Activated T-helper 1 cell treated with anti-CD3 and anti-CD28 coated beads, Interleukin-12 subunit alpha, Interleukin-12 subunit beta, Interleukin-2, Interleukin-4 antibody, amounts not matched to agents 30 ng/mL and 10 ng/mL and 1 ng/mL, durations not matched to agents 14 hours and 24 hours and 36 hours (primary cell): Measurements from ENCODE around the gene NAV2. TPM values are rescaled to one million over a fixed set of nuclear protein-coding genes. Genes with fewer than 3 reads are reported as not detected.
"Not testable (repeated sequence)": the region's sequence is repeated elsewhere in the genome, so short reads cannot be mapped to it uniquely, and the experiment has no call there.

Experiments used
- DNase-seq: peaks from one replicate; pipeline ENCODE4 v3.0.0; 2021; ENCODE audit warnings: low spot score
- H3K27ac Mint-ChIP-seq: one replicate; pipeline ENCODE4 v1.8.0; 2021; ENCODE audit warnings: mild to moderate bottlenecking, mixed read lengths
- H3K27me3 Mint-ChIP-seq: one replicate; pipeline ENCODE4 v1.8.0; 2022; ENCODE audit warnings: mild to moderate bottlenecking, moderate library complexity, mixed read lengths; ENCODE audit not compliant: insufficient read depth
- H3K36me3 Mint-ChIP-seq: one replicate; pipeline ENCODE4 v1.8.0; 2021; ENCODE audit warnings: low read depth, mixed read lengths
- H3K4me1 Mint-ChIP-seq: one replicate; pipeline ENCODE4 v1.8.0; 2021; ENCODE audit warnings: low read depth, mixed read lengths
- H3K4me3 Mint-ChIP-seq: one replicate; pipeline ENCODE4 v1.8.0; 2021; ENCODE audit warnings: mild to moderate bottlenecking, moderate library complexity, mixed read lengths
- H3K9me3 Mint-ChIP-seq: one replicate; pipeline ENCODE4 v1.8.0; 2021; ENCODE audit warnings: mixed read lengths
- intact Hi-C: fragments of 100-400 bp; cut with micrococcal nuclease; formaldehyde crosslinking; loops from one replicate; pipeline ENCODE4 v1.15.1; 2024
- total RNA-seq: library from RNA; stranded (reverse); gene quantifications from 2 replicates; pipeline ENCODE4 v1.2.3, GENCODE V29; 2022

NAV2 gene
- total RNA-seq, 1 donor from 2014 or later: 0.34 TPM

- DNase-seq: no peak
- no peak overlapping the region for H3K27ac Mint-ChIP-seq
- no peak overlapping the region for H3K4me3 Mint-ChIP-seq
- no peaks in the 10 kb centered on the region for H3K4me1 Mint-ChIP-seq
- H3K27me3 Mint-ChIP-seq: peaks cover 14% of the 10 kb centered on the region
- no peaks in the 10 kb centered on the region for H3K9me3 Mint-ChIP-seq
- intact Hi-C loops: no loop called here
- no peaks in the 10 kb centered on the region for H3K36me3 Mint-ChIP-seq
Measured at GRCh38 chr11:20070459-20070858, 357.8 kb downstream of the NAV2 start.

DNA sequence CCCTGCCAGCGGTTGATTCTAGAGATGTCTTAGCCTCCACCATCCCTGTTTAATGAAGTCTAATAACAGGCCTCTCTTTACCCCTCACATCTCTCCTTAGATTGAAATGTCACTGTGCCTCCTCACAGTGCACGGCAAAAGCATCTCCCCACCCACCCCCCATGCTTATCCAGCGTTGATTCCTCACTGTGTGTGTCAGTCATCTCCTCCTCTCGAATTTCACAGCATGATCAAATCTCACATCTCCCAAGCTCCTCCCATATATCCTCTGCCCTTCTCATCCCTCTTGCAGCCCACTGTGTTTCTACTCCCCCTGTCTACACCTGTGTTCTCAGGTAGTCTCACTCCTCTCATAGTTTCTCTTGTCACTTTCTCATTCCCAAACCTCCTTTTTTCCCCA, 363.0 kb downstream of the NAV2 start:
- no peak overlapping the region for H3K27ac Mint-ChIP-seq
- intact Hi-C loops: no loop called here
- DNase-seq: no peak
- no peaks in the 10 kb centered on the region for H3K4me1 Mint-ChIP-seq
- no peaks in the 10 kb centered on the region for H3K36me3 Mint-ChIP-seq
- H3K4me3 Mint-ChIP-seq: no peak overlapping the region
- H3K27me3 Mint-ChIP-seq: peaks cover 18% of the 10 kb centered on the region
- H3K9me3 Mint-ChIP-seq: no peaks in the 10 kb centered on the region

DNA sequence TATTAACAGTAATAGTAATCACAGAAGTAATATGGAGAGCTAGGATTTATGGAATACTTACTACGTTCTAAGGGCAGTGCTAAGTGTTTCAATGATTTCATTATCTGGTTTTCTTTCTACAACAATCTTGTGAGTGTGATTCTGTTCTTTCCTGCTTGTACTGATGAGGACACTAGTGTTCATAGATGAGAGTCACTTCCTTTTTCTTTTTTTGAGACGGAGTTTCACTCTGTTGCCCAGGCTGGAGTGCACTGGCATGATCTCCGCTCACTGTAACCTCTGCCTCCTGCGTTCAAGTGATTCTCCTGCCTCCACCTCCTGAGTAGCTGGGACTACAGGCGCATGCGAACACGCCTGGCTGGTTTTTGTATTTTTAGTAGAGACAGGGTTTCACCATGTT, 366.2 kb downstream of the NAV2 start:
- no peaks in the 10 kb centered on the region for H3K9me3 Mint-ChIP-seq
- H3K4me1 Mint-ChIP-seq: peaks cover 7% of the 10 kb centered on the region
- H3K36me3 Mint-ChIP-seq: no peaks in the 10 kb centered on the region
- no peak for DNase-seq
- H3K4me3 Mint-ChIP-seq: no peak overlapping the region
- intact Hi-C loops: no loop called here
- H3K27ac Mint-ChIP-seq: no peak overlapping the region
- peaks cover 14% of the 10 kb centered on the region for H3K27me3 Mint-ChIP-seq

DNA sequence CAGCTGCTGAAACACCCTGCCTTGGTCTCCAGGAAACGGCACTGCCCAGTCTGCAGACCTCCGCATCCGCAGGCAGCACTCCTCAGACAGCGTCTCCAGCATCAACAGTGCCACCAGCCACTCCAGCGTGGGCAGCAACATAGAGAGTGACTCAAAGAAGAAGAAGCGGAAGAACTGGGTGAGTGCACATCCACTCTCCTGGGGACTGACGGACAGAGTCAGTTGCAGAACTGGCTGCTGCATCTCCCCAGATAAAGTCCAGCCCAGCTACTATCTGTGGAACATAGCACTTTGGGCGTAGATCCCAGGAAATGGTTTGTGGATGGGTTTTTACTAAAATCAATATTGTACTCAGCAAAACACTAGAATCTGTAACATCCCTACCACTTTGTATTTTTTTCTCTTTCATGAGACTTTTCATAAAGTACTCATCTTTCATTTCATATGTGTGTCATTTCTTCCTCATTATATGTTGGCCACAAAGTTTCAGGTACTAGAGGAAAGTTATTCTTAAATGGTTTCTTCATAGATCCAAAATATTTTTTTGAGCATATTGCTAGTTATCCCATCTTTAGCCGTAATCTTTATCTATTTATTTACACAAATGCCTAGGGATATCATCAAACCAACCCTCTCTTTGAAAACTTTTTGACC, 367.5 kb downstream of the NAV2 start:
- Mint-ChIP-seq H3K27ac (no peak overlapping the region), H3K36me3 (no peaks in the 10 kb centered on the region), H3K9me3 (no peaks in the 10 kb centered on the region), H3K4me1 (peaks cover 13% of the 10 kb centered on the region), H3K4me3 (no peak overlapping the region), H3K27me3 (peaks cover 10% of the 10 kb centered on the region)
- no peak for DNase-seq
- intact Hi-C loops: no loop called here

DNA sequence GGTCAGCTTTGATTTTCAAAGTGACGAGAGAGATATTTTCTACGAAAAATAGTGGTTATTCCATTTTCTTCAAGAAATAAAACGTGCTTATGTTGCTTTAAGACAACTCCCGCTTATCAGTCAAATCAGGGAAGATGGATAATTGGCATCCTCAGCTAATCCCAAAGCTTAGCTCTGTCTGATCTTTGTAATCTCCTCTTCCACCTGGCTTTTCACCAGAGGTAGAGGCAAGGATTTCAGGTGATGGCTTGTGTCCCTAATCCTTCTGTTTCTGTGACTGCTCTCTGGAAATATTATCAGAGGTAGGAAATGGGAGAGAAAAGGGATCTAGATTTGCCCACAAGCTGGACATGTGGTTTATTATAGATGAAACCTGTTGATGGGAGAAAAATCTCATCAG, 368.7 kb downstream of the NAV2 start:
- H3K27me3 Mint-ChIP-seq: peaks cover 10% of the 10 kb centered on the region
- DNase-seq: no peak
- H3K27ac Mint-ChIP-seq: no peak overlapping the region
- no peak overlapping the region for H3K4me3 Mint-ChIP-seq
- no peaks in the 10 kb centered on the region for H3K36me3 Mint-ChIP-seq
- H3K9me3 Mint-ChIP-seq: no peaks in the 10 kb centered on the region
- peaks cover 13% of the 10 kb centered on the region for H3K4me1 Mint-ChIP-seq
- intact Hi-C loops: no loop called here

- H3K27ac Mint-ChIP-seq, H3K9me3 Mint-ChIP-seq, DNase-seq, H3K36me3 Mint-ChIP-seq, intact Hi-C loops, H3K27me3 Mint-ChIP-seq, H3K4me3 Mint-ChIP-seq: not testable (repeated sequence)
- H3K4me1 Mint-ChIP-seq: peaks cover 17% of the 10 kb centered on the region
Measured at GRCh38 chr11:20083877-20084276, 371.2 kb downstream of the NAV2 start.

- intact Hi-C loops: no loop called here
- H3K4me3 Mint-ChIP-seq: no peak overlapping the region
- peaks cover 7% of the 10 kb centered on the region for H3K27me3 Mint-ChIP-seq
- DNase-seq: no peak
- H3K4me1 Mint-ChIP-seq: peaks cover 21% of the 10 kb centered on the region
- H3K27ac Mint-ChIP-seq: no peak overlapping the region
- no peaks in the 10 kb centered on the region for H3K9me3 Mint-ChIP-seq
- H3K36me3 Mint-ChIP-seq: no peaks in the 10 kb centered on the region
Measured at GRCh38 chr11:20084921-20085814, 372.5 kb downstream of the NAV2 start.

GRCh38 chr11:20085918-20086317, 373.3 kb downstream of the NAV2 start:
- no peaks in the 10 kb centered on the region for H3K36me3 Mint-ChIP-seq
- intact Hi-C loops: no loop called here
- no peaks in the 10 kb centered on the region for H3K9me3 Mint-ChIP-seq
- peaks cover 8% of the 10 kb centered on the region for H3K27me3 Mint-ChIP-seq
- H3K4me1 Mint-ChIP-seq: peaks cover 21% of the 10 kb centered on the region
- no peak for DNase-seq
- no peak overlapping the region for H3K4me3 Mint-ChIP-seq
- H3K27ac Mint-ChIP-seq: no peak overlapping the region

DNA sequence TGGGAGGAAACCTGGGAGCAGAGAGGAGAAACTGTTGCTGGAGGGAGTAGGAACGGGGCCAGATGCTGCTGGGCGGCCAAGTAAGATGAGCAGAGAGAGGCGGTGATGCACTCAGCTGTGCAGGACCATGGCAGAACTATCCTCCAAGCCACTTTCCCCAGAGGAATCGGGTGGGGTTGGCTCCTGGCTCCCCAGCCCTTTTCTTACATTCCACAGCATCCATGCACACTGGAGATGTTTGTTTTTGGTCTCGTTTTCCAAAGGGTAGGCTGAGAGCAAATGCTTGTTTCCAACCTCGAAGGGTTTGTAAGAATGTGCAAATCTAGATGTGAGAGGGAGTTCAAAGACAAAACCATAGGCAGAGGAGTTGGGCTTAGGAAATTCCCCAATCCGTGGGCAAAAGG, 374.5 kb downstream of the NAV2 start:
- intact Hi-C loops: no loop called here
- H3K4me3 Mint-ChIP-seq: no peak overlapping the region
- no peaks in the 10 kb centered on the region for H3K9me3 Mint-ChIP-seq
- no peak for DNase-seq
- H3K4me1 Mint-ChIP-seq: peaks cover 21% of the 10 kb centered on the region
- H3K27ac Mint-ChIP-seq: no peak overlapping the region
- H3K27me3 Mint-ChIP-seq: peaks cover 5% of the 10 kb centered on the region
- H3K36me3 Mint-ChIP-seq: no peaks in the 10 kb centered on the region

DNA sequence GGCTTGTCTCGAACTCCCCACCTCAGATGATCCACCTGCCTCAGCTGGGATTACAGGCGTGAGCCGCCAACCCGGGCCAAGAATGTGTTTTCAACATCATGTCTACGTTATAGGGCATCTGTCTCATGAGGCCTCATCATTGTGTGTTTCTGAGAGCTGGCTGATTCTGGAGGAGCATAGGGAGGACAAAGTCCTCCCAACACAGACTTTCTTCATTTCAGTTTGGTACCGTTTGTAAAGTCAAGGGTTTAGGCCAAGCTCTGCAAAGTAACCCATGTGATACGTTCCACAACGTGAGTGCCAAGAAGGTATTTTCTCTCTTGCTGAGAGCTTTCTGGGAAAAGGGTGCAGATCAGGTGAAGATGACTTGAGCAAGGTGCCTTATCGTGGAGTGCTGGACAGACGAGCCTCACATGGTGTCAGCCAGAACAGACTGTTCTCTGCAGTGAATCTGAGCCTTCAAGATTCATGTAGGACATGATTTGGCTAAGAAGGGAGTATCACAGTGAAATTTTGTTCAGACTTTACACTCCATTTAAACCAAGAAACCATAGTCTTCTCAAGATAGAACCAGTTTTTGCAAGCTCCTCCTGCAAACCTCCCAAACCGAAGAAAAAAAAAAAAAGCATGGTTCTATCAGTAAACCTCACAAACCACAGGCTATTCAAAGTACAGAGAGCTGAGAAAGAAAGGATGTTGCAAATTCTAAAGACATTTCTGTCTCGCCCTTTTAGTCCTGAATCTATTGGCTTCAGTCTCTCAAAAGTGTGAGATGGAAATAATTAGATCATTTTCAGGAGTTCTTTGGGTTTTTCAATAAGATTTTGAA, 376.0 kb downstream of the NAV2 start:
- intact Hi-C loops: no loop called here
- no peak for DNase-seq
- Mint-ChIP-seq H3K27ac (no peak overlapping the region), H3K4me3 (no peak overlapping the region), H3K27me3 (peaks cover 9% of the 10 kb centered on the region), H3K4me1 (peaks cover 16% of the 10 kb centered on the region), H3K9me3 (no peaks in the 10 kb centered on the region), H3K36me3 (no peaks in the 10 kb centered on the region)

DNA sequence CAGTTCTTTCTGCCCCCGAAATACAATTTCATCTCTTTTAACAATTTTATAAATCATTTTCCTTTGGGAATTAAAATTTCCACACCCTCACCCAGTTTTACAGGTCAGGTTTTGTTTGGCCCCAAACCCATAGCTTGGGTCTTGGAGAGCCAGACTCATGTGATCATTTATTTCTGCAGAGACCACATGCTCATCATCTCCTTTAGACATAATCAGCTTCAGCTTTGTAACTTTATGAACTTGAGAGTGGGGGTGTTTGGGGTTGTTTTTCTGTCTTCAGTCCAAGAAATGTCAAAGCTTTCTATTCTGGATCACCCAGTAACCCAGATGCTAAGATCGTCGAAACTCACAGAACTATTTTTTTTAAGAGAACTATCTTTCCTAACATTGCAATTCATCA, 376.7 kb downstream of the NAV2 start:
- H3K9me3 Mint-ChIP-seq: no peaks in the 10 kb centered on the region
- H3K4me3 Mint-ChIP-seq: no peak overlapping the region
- DNase-seq: no peak
- no peak overlapping the region for H3K27ac Mint-ChIP-seq
- H3K27me3 Mint-ChIP-seq: peaks cover 9% of the 10 kb centered on the region
- intact Hi-C loops: no loop called here
- H3K36me3 Mint-ChIP-seq: no peaks in the 10 kb centered on the region
- H3K4me1 Mint-ChIP-seq: peaks cover 9% of the 10 kb centered on the region

GRCh38 chr11:20089796-20090653, 377.4 kb downstream of the NAV2 start:
- H3K4me3 Mint-ChIP-seq: no peak overlapping the region
- no peaks in the 10 kb centered on the region for H3K9me3 Mint-ChIP-seq
- intact Hi-C loops: no loop called here
- H3K27ac Mint-ChIP-seq: no peak overlapping the region
- H3K4me1 Mint-ChIP-seq: peaks cover 8% of the 10 kb centered on the region
- peaks cover 9% of the 10 kb centered on the region for H3K27me3 Mint-ChIP-seq
- no peak for DNase-seq
- H3K36me3 Mint-ChIP-seq: no peaks in the 10 kb centered on the region
